ENCODE results near the gene SOX14.
A peak's percentile ranks its signal among the peaks of the same experiment; 100 is the strongest.

Gene SOX14

DNA sequence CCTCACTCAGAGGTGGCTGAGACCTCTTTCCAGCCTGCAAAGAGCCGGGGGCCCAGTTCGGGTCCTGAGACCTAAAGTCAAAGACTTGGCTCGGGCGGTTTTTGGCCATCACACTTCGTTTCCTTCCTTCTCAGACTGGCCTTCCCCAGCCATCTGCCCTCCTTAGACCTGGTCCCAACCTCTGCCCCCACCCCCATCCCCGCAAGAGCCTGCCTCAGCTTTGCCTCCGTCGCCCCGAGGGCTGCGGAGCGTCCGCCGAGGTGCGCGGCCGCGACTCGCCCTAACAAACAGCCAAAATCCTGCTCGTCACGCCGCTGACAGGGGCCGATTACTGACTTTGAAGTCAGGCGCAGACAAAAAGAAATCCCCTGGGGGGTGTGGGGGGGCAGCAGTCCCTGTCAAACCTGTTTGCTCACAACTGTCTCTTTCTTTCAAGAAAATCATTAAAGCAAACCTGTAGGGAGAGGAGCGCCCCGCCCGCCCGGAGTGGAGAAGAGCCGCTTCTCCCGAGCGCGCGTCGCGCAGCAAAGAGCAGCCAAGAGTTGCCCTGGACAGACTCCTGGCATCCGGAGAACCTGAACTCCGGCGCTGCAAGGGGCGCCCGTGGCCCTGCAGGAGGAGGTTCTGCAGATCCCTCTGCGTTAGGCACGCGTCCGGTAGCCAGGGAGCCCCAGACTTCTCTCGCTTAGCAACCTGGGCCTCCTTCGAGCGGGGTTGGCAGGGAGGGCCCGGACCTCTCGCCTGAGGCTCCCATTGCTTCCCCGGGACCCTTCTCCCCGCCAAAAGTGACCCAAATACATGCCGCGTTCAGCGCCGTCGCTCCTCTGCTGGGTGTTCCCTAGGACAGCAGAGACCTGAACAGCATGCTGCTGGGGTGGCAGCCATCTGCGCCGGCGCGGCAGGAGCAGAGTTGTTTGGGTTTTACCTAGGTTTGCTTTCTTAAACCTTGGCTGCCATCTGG, 4.5 kb downstream of the SOX14 start:
- DNase-seq, result no peak

GRCh38 chr3:137769322-137770065, 5.4 kb downstream of the SOX14 start:
- DNase-seq, result no peak

DNA sequence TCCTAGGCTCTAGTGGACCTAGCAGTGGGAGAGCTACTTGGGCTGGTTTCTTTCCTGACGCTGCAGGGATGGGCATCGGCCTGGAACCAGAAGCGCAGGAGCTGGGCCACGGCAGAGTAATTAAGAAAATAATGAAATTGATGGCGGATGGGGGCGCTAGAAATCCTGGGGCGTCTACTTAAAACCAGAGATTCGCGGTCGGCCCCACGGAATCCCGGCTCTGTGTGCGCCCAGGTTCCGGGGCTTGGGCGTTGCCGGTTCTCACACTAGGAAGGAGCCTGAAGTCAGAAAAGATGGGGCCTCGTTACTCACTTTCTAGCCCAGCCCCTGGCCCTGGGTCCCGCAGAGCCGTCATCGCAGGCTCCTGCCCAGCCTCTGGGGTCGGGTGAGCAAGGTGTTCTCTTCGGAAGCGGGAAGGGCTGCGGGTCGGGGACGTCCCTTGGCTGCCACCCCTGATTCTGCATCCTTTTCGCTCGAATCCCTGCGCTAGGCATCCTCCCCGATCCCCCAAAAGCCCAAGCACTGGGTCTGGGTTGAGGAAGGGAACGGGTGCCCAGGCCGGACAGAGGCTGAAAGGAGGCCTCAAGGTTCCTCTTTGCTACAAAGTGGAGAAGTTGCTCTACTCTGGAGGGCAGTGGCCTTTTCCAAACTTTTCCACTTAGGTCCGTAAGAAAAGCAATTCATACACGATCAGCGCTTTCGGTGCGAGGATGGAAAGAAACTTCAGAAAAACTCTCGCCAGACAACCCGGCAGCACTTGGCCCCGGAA, 6.1 kb downstream of the SOX14 start:
- no peak for DNase-seq

DNA sequence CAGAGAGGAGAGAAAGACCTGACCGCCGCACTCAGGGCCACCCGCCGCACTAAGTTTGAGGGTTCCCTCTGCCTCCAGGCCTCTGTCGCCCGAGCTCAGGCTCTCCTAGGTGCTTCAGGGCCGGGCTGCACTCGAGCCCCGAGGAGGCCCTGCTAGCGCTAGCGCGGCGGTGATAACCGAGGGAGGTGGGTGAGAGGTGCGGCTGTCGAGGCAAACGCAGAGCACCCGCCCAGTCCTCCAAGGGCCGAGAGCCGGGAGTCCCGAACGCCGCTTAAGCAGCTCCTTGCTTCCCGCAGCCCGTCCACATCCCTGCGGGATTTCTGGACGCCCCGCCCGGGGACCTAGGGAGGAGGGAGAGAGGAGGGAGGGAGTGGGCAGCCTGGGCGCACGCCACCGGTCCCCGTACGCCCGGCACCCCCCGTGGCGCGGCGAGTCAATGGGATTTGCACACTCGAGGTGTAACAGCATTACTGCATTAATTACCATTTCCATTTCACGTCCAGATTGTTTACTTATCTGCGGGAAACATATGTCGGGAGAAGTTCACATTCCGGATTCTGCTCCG, 6.8 kb downstream of the SOX14 start:
- DNase-seq, result no peak

- no peak for DNase-seq
Measured at GRCh38 chr3:137771401-137772213, 7.5 kb downstream of the SOX14 start.

GRCh38 chr3:137772214-137772955, 8.3 kb downstream of the SOX14 start:
- no peak for DNase-seq

DNA sequence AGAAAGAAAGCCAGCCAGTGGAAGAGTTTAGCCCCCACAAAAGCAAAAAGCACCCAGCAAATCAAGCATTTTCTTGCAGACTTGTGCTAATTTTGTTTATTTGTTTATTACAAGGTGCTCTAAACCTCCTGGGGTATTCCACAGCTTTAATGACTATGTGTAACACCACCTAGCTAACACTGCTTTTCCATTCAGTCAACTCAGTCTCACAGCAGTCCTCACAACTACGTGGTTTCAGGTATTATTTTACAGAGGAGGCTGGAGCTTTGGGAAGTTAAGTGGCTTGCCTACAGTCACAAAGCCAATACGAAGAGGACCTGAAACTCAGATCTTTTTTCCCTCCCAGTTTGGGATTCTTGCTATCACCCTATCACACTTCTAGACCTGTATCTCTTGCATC, 14.8 kb downstream of the SOX14 start:
- DNase-seq, result no peak

- no peak for DNase-seq
Measured at GRCh38 chr3:137787529-137787928, 23.4 kb downstream of the SOX14 start.

- DNase-seq, result no peak
Measured at GRCh38 chr3:137789236-137789635, 25.1 kb downstream of the SOX14 start.

- peak; percentile 3 for DNase-seq
Measured at GRCh38 chr3:137792626-137793271, 28.6 kb downstream of the SOX14 start.

GRCh38 chr3:137796993-137797392, 32.9 kb downstream of the SOX14 start:
- DNase-seq, result no peak

DNA sequence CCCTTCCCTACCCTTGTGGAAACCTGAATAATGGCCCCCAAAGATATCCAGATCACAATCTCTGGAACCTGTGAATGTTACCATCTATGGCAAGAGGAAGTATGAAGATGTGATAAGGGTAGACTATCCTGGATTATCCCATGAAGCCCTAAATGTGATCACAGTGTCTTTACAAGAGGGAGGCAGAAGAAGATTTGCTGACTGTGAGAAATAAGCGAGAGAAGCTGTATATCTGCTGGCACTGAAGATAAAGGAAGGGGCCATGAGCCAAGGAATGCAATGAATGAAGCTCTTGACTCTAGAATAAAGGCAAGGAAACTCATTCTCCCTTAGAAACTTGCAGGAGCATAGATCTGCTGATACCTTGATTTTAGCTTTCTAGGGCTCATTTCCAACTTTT, 39.1 kb downstream of the SOX14 start:
- no peak for DNase-seq

- no peak for DNase-seq
Measured at GRCh38 chr3:137807998-137808397, 43.9 kb downstream of the SOX14 start.

GRCh38 chr3:137809509-137809908, 45.4 kb downstream of the SOX14 start:
- no peak for DNase-seq

GRCh38 chr3:137812023-137812422, 47.9 kb downstream of the SOX14 start:
- DNase-seq, result no peak

- DNase-seq, result no peak
Measured at GRCh38 chr3:137815251-137815650, 51.1 kb downstream of the SOX14 start.
